ENCODE results near the gene OR10D3.
A peak's percentile ranks its signal among the peaks of the same experiment; 100 is the strongest.

The OR10D3 gene

DNA sequence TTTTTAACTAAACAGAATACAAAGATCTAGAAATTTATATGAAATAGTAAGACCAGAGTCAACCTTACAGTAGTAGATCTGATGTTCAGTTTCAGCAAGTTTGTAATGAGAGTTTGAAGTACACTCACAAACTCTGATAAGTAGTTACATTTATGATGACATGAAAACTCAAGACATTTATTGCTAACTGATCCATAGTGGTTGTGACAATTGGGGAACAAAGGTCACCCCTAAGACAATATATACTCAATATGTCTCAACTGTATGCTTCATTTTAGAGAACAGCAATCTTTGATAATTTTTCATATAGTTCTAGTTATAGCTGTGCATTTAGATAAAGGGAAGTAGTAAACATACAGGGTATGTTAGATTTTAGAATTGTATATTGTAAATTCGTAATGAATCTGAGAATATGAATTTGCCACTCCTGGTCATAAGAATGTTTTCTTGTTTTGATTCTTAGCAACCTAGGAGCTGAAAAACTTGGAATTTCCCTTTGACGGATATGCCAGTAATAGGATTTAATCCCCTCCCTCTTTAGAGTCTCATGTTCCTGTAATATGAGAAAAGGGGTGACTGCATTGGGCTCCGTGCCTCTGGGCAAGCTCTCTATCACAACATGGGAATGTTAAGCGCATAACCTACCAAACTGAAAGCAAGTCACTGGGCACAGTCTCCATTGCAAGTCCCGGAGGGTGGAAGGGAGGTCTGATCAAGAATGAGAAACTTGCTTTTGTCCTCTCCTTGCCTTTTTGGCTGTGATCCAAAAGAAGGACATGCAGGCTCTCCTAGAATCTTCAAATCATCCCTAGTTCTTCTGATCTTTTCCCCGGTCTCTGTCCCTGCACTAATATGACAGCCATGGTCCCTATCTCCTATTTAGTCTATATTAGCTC is 11.4 kb downstream of the OR10D3 start:
- TF ChIP-seq FOXM1 (IDR thresholded peaks at IDR 0.05; ENCODE audit: borderline replicate concordance, low read depth) (no peak), MAX (IDR thresholded peaks at IDR 0.05) (no peak), CEBPB (IDR thresholded peaks at IDR 0.05) (no peak), NFIC (IDR thresholded peaks at IDR 0.05) (no peak), TEAD4 (IDR thresholded peaks at IDR 0.05) (no peak), CREB1 (IDR thresholded peaks at IDR 0.05; ENCODE audit: low read depth) (no peak), EP300 (IDR thresholded peaks at IDR 0.05; ENCODE audit: borderline replicate concordance) (no peak), EGR1 (IDR thresholded peaks at IDR 0.05) (no peak), TAF1 (IDR thresholded peaks at IDR 0.05; ENCODE audit: low read depth) (no peak), ZBTB7A (IDR thresholded peaks at IDR 0.05; ENCODE audit: low read depth) (no peak), TCF12 (IDR thresholded peaks at IDR 0.05; ENCODE audit: low read depth) (no peak), RAD21 (IDR thresholded peaks at IDR 0.05; ENCODE audit: low read depth) (no peak), YY1 (IDR thresholded peaks at IDR 0.05; ENCODE audit: low read depth) (no peak), USF1 (IDR thresholded peaks at IDR 0.05) (no peak)
- TF ChIP-seq, protein P1, sequence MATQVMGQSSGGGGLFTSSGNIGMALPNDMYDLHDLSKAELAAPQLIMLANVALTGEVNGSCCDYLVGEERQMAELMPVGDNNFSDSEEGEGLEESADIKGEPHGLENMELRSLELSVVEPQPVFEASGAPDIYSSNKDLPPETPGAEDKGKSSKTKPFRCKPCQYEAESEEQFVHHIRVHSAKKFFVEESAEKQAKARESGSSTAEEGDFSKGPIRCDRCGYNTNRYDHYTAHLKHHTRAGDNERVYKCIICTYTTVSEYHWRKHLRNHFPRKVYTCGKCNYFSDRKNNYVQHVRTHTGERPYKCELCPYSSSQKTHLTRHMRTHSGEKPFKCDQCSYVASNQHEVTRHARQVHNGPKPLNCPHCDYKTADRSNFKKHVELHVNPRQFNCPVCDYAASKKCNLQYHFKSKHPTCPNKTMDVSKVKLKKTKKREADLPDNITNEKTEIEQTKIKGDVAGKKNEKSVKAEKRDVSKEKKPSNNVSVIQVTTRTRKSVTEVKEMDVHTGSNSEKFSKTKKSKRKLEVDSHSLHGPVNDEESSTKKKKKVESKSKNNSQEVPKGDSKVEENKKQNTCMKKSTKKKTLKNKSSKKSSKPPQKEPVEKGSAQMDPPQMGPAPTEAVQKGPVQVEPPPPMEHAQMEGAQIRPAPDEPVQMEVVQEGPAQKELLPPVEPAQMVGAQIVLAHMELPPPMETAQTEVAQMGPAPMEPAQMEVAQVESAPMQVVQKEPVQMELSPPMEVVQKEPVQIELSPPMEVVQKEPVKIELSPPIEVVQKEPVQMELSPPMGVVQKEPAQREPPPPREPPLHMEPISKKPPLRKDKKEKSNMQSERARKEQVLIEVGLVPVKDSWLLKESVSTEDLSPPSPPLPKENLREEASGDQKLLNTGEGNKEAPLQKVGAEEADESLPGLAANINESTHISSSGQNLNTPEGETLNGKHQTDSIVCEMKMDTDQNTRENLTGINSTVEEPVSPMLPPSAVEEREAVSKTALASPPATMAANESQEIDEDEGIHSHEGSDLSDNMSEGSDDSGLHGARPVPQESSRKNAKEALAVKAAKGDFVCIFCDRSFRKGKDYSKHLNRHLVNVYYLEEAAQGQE (IDR thresholded peaks at IDR 0.05; ENCODE audit: low read depth) = no peak

DNA sequence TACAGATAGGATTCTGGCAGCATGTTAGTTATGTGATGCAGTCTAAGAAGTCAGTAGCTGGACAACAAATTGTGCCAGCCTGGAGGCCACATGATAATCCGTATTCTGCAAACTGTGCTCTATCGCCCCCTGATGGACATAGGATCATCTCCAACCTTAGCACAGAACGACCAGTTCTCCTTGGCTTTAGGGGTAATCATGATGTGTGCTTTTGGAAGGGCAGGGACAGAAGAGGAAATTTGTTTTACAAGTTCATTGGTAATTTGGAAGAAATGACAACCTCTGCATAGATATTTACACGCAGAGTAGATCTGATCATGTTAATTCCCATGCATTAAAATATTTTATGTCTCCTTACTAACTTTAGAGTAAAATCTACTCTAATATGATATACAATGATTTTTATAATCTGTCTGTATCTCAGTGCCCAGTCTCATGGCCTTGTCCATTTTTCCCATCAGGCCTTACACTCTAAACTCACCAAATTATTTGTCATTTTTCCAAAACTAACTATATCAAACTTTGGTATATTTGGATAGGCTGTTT is 12.1 kb downstream of the OR10D3 start:
- TF ChIP-seq RAD21 (IDR thresholded peaks at IDR 0.05; ENCODE audit: low read depth) = peak; percentile 66
- TF ChIP-seq USF1 (IDR thresholded peaks at IDR 0.05) = 0 out of 2 replicates have a peak, but pooled peaks have one; percentile 16
- TF ChIP-seq FOXM1 (IDR thresholded peaks at IDR 0.05; ENCODE audit: borderline replicate concordance, low read depth) = no peak
- TF ChIP-seq ZBTB7A (IDR thresholded peaks at IDR 0.05; ENCODE audit: low read depth) = no peak
- no peak for TF ChIP-seq EP300 (IDR thresholded peaks at IDR 0.05; ENCODE audit: borderline replicate concordance)

DNA sequence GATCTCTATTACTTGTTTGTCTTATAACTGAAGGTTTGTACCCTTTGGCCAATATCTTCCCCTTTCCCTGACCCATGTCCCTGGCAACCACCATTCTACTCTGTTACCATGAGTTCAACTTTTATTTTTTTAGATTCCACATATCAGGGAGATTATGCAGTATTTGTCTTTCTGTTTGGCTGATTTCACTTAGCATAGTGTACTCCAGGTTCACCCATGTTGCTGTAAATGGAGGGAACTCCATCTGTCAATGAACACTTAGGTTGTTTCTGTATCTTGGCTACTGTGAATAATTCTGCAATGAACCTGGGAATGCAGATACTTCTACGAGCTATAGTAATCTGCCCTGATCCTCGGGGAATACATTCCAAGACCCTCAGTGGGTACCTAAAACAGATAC is 14.9 kb downstream of the OR10D3 start:
- TF ChIP-seq RAD21 (IDR thresholded peaks at IDR 0.05; ENCODE audit: low read depth) (no peak), EP300 (IDR thresholded peaks at IDR 0.05; ENCODE audit: borderline replicate concordance) (no peak), ZBTB7A (IDR thresholded peaks at IDR 0.05; ENCODE audit: low read depth) (no peak), CEBPB (IDR thresholded peaks at IDR 0.05) (no peak), TEAD4 (IDR thresholded peaks at IDR 0.05) (no peak)
- TF ChIP-seq, protein P1 (IDR thresholded peaks at IDR 0.05; ENCODE audit: low read depth) = no peak

DNA sequence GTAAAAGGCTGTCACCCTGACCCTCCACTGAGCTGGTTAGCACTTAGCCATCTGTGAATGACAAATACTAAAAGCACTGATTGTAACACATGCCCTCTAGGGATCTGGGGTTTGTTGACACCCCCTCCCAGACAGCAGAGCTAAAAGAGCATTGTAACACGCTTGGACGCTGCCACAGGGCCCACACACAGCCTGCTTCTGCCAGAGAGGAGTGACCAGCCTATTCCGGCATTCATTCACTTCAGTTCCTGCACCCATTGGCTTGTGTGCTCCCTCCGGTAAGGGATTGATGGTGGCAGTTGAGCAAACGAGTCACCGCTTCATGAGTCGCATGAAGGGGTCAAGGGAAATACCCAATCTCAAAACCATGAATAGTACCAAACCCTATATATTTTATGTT is 15.8 kb downstream of the OR10D3 start:
- TF ChIP-seq EGR1 (IDR thresholded peaks at IDR 0.05) (no peak), YY1 (IDR thresholded peaks at IDR 0.05; ENCODE audit: low read depth) (no peak), CREB1 (IDR thresholded peaks at IDR 0.05; ENCODE audit: low read depth) (no peak), TAF1 (IDR thresholded peaks at IDR 0.05; ENCODE audit: low read depth) (no peak), ZBTB7A (IDR thresholded peaks at IDR 0.05; ENCODE audit: low read depth) (no peak), RAD21 (IDR thresholded peaks at IDR 0.05; ENCODE audit: low read depth) (no peak), CEBPB (IDR thresholded peaks at IDR 0.05) (no peak)
- TF ChIP-seq, protein P1 (IDR thresholded peaks at IDR 0.05; ENCODE audit: low read depth) = no peak

Measured in Ishikawa (cell line).